GM21786 (cell line): ENCODE measurements around the gene FAM120B.
A peak's percentile ranks its signal among the peaks of the same experiment; 100 is the strongest.
"Not testable (repeated sequence)": the region's sequence is repeated elsewhere in the genome, so short reads cannot be mapped to it uniquely, and the experiment has no call there.

Experiments
- ATAC-seq: cut with Tn5 transposase; IDR thresholded peaks from one replicate; pipeline ENCODE4 v1.9.1; 2021; ENCODE audit not compliant: unreplicated experiment

Gene FAM120B

GRCh38 chr6:170306324-170307079 is at the start of gene FAM120B:
TSS of gene FAM120B (plus strand) at chr6:170306758. CDS start at chr6:170317391, 10,633 bp downstream.
- peak; percentile 98 for ATAC-seq

GRCh38 chr6:170257376-170257775 is 49.2 kb upstream of the FAM120B start:
- ATAC-seq: no peak

DNA sequence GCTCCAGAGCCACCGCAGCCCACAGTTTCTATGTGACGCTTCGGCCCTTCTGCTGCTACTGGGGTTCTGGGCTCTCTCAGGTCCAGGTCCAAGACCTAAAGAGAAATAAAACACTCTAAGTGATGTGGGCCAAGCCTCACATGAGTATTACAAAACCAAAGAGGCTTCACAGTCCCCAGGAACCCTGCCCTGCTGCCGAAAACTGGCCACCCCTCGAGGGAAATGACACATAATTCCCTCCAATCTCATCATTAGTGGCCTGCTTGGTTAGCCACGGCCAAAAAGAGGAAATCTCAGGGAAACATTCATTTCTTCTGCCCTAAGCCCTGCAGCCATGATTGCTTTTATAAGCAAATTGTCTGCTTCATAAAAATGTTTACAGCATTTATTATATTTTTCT is 48.2 kb upstream of the FAM120B start:
- no peak for ATAC-seq

- no peak for ATAC-seq
Observed at GRCh38 chr6:170259278-170259677, 47.3 kb upstream of the FAM120B start.

DNA sequence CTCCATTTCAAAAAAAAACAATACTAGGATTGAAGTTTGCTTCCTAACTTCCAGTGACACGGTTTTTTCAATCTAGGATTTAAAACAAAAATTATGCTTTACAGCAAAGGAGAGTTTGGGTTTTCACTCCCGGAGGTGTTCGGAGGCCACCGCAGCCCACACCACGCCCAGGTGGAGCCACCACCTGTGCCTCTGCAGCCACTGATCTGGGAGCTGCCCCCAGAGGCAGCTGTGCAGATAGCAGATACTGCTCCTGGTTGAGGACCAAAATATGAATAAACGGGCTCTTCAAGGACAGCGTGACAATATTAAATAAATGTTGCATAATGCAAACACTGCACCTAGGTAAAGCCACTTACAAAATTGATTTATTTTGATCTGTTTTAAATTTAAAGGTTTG is 45.9 kb upstream of the FAM120B start:
- ATAC-seq: no peak

GRCh38 chr6:170261643-170262488 is 44.7 kb upstream of the FAM120B start:
- no peak for ATAC-seq

GRCh38 chr6:170262489-170263088 is 44.0 kb upstream of the FAM120B start:
- ATAC-seq: no peak

- ATAC-seq: no peak
Observed at GRCh38 chr6:170263410-170263809, 43.1 kb upstream of the FAM120B start.

DNA sequence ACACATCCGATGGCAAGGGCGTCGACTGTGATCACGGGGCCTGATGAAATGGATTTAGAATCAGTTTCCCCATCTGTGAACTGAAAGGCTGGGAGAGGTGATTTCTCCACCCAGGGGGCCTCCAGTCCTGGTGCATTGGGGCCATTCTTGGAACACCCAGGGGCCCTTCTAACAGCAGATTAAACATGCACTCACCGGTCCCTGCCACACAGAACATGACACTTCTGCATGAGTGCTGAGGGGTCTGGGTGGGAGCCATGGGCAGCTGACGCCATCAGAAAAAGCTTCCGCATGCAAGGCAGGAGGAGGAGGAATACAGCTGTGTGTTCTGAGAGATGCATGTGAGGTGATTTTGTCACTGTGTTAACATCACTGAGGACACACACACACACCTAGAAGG is 42.5 kb upstream of the FAM120B start:
- no peak for ATAC-seq

DNA sequence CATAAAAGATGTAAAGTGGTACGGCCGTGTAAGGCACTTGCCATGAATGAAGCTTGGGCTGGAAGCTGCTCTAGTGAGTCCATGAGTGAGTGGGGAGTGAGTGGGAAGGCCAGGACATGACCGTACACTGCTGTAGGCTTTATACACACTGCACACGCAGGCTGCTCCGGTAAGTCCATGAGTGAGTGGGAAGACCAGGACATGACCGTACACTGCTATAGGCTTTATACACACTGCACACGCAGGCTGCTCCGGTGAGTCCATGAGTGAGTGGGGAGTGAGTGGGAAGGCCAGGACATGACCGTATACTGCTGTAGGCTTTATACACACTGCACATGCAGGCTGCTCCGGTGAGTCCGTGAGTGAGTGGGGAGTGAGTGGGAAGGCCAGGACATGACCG is 41.9 kb upstream of the FAM120B start:
- not testable (repeated sequence) for ATAC-seq

DNA sequence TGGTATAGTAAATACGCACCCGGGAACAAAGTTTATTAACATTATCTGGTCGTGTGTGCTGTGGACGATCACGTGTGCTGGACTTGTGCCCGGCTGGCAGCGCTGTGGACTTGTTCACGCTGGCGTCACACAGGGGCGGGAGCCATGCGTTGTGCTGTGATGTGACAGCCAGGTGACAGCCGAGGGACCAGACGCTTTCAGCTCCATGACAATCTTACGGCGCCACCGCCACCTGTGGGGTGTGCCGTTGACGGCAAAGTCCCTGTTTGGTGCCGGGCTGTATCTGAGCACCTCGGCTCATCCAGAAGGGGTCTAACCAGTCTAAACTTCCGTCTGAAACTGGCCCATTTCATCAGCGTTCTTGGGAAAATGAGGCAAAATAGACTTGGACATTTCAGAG is 40.9 kb upstream of the FAM120B start:
- ATAC-seq: no peak

GRCh38 chr6:170266061-170266825 is 40.3 kb upstream of the FAM120B start:
- no peak for ATAC-seq

DNA sequence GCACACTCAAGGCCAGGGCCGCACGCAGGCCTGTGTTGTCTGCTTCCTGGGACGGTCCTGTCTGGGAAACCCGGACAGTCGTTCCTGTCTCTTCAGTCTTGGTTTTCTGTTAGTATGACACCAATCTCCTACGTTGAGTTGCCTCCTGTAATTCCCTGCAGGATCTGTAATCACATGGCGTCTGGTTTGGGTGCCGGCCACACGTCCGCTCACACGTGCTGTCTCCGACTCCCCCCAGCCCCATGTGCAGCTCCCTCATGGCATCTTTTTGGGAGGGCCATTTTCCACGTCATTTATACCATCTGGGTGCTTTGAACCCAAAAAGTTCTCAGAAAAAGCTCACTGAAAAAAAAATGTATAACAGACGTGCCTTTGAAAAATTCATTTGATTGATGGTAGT is 38.9 kb upstream of the FAM120B start:
- ATAC-seq: no peak

DNA sequence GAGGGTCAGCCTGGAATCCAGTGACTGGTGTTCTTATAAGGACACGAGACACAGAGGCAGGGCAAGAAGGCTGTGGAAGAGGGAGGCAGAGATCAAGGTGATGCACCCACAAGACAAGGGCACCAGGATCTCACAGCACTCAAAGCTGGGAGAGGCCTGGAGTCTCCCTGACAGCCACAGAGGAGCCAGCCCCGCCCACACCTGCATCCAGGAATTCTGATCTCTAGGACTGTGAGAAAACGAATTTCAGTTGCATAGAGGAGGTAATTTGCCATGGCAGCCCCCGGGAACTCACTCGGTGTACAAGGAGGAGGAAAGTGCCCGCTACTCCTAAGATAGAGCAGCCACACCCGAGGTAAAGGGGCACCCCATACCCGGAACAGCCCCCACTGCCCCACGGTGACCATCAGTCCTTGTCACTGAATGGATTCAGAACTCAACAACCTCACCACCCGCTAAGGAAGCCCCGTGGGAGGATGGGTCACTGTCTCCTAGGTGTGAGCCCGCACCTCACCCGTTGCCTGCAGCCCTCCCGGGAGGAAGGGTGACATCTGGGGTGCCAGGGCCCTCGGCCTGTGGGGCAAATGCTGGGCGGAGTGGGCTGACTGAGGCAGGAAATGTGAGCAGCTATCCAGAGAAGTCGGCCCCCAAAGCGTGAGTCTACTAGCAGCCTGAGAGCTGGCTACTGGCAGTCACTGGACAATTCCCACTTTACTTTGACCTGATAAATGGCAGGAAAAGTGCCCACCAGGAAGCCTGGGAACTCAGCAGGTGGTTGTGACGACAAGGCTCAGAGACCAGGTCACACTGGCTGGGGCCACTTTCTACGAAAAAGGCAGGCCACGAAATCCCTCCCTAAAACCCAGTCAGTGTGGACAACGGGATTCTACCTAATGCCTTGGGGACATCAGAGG is 38.1 kb upstream of the FAM120B start:
- ATAC-seq: no peak

DNA sequence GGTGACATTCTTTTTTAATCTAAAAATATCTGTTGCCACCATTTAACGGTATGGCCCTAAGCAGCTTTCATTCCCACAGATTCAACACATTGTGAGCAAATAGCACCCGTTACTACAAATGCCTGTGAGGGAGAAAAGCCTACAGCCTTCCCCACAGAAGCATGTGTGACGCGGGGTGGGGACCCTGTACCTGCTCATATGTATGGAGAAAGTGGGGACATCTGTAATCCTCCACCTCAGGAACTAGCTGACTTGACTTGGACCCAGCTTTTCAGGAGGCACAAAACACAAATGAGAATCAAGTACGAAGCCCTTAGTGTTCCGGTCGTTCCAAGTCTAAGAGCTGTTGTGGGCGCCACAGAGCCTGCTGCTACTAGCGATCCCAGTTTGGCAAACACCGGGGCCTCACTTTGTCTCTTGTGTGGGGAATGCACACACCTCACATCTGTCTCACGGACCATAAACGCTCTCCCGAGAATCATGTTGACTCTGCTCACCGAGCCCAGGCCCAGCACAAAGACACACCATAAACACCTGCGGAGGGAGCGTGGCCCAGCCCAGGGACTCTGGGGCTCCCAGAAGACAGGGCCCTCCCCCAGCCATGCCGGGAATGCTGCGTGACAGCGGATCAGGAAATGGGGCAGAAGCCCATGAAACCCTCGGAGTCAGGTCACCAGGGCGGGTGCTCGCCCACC is 37.3 kb upstream of the FAM120B start:
- no peak for ATAC-seq

GRCh38 chr6:170269846-170270541 is 36.6 kb upstream of the FAM120B start:
- ATAC-seq: no peak

DNA sequence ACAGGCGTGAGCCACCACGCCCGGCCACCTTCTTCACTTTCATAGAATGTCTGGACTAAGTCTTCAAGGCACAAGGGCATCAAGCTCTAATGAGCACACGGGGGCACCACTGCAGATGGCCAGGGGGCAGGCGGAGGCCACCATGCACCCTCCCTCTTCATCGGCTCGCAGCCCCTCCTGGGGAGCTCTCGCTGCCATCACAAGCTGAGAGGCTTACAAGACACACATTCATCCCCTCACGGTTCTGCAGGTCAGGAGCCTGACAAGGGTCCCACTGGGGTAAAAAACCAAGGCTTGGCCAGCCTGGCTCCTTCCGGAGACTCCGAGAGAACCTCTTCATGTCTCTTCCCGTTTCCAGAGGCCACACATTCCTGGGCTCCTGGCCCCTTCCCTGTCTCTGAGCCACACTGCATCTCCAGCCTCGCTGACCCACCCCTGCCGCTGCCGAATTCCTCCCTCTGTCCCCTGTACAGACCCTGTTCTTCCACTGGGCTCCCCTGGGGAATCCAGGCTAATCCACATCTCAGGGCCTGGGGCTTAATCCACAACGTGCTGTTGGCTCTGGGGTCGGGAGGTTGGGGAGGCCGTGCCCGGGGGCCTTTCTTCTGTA is 35.5 kb upstream of the FAM120B start:
- ATAC-seq: no peak

GRCh38 chr6:170271771-170272314 is 34.7 kb upstream of the FAM120B start:
- ATAC-seq: peak; percentile 96
